ENCODE results near the gene ICAM1.

Gene ICAM1

GRCh38 chr19:10328558-10329429 is 57.9 kb downstream of the ICAM1 start:
- DNase-seq, result no peak

DNA sequence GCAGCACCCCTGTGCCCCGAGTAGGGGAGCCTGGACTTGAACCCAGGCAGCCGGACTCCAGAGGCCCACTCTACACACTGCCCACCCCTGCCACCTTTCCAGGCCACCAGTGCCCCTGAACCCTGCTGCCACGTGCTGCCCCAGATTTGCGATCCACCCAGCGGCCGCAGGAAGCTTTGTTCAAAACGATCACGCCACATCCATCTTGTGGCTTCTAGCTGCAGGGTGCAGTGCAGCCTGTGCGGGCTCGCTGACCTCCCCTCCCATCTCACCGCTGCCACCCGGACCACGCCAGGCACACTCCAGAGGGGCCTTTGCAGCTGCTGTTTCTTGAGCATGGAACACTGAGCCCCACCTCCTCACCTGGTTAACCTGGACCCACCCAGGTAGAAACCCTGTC is 58.6 kb downstream of the ICAM1 start:
- DNase-seq, result no peak

DNA sequence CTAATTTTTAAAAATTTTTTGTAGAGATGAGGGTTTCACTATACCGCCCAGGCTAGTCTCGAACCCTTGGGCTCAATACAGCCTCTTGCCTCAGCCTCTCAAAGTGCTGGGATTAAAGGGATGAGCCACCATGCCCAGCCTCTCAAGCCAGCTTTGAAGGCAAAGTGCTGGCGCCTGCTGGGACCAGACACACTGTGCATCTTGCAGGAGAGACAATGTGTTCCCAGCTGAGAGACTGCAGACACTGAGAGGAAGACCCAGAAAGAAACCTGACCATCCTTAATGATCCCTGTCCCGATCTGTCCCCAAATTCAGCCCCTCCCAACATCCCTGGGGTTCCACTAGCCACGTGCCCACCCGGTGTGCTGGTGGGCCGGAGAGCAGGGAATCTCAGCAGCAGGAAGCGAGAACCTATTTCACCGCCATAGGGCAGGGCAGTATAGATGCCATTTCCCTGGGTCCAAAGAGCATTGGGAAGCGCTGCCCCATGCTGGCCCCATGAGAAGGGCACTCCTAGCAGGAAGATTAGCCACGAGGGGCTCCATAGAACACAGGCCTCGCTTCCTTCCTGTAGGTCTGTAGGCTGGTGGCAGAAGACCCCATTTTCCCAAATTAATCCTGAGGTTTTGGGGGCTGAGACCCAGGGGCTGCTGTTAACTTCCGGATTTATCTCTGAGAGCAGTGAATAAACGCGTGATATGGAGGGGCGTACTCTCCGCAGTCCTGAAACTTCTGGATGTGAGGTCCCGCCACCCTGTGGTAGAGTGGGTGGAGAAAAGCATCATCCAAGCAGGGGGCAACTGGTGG is 61.4 kb downstream of the ICAM1 start:
- no peak for DNase-seq

- peak; percentile 100 for DNase-seq
These were observed 62.2 kb downstream of the ICAM1 start, which contains the start of gene RAVER1 for GRCh38 chr19:10332965-10333757. TSS of gene RAVER1 (minus strand) at chr19:10333529. CDS start at chr19:10333507, 22 bp downstream.

DNA sequence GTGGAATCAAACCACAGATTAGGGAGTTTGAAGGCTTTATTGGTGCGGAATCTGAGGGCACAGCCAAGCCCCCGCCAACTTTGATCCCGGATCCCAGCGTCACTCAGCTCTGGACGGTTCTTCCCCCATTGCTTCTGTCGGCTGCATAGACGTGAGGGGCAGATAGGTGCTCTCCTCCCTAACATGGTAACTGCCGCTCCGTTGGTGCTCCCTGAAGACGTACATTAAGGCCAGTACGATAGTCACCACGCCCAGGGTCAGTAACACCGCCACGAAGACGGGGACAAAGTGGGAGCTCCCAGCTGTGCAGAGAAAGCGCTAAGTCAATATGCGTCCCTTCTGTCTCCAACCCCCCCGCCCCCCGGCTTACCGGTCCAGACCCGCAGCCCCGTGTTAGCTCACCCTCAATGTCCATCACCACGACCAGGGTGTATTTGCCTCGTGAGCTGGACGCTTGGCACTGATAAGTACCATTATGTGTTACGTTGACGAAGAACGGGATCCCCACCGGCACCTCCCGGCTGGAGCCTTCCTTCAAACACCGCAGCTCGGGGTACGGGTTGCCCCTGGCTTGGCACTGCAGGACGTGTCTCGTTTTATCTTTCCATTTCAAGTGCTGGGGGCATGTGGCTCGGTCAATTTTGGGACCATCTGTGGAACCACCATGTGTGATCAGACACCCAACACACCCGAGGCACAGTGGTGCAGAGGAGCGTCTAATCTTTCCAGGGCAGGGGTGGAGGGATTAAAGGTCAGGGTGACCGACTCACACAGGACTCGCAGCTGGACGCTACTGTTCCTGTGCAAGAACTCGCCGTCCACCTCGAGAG is 63.1 kb downstream of the ICAM1 start:
- DNase-seq, result no peak

- DNase-seq, result no peak
These were observed 63.9 kb downstream of the ICAM1 start for GRCh38 chr19:10334588-10335351.

GRCh38 chr19:10335352-10335985 is 64.5 kb downstream of the ICAM1 start:
- no peak for DNase-seq
